Measurements from ENCODE around the gene TTC38.

The TTC38 gene

GRCh38 chr22:46339956-46340355 is 72.1 kb downstream of the TTC38 start:
- Histone ChIP-seq H2BK120ac (ENCODE audit: insufficient read depth, low read length, poor library complexity) (no peak overlapping the region), H3K23ac (ENCODE audit: low read length) (no peak overlapping the region), H3K79me1 (ENCODE audit: low read length) (peaks cover 11% of the 10 kb centered on the region), H3K36me3 (ENCODE audit: control insufficient read depth in 1 of 2, insufficient read depth in 2 of 2, low read length in 2 of 2) (peaks cover 40 to 54% of the 10 kb centered on the region in 2 experiments), H4K91ac (ENCODE audit: low read depth, low read length) (no peak overlapping the region), H2BK12ac (ENCODE audit: low read length) (no peak overlapping the region), H3K79me2 (ENCODE audit: control insufficient read depth, insufficient read depth, low read length, poor library complexity) (peaks cover 13% of the 10 kb centered on the region), H2AFZ (ENCODE audit: insufficient read depth, low read length, poor library complexity) (no peak overlapping the region), H3K27ac (ENCODE audit: low read depth, low read length) (no peak overlapping the region), H4K8ac (ENCODE audit: low read depth, low read length) (no peak overlapping the region), H3K4ac (ENCODE audit: low read depth, low read length) (no peak overlapping the region), H3K4me3 (ENCODE audit: low read depth, low read length) (no peak overlapping the region), H2BK5ac (ENCODE audit: low read depth, low read length, poor library complexity) (no peak overlapping the region), H2AK5ac (ENCODE audit: low read length) (no peak overlapping the region), H3K9ac (ENCODE audit: low read length) (no peak overlapping the region), H4K12ac (ENCODE audit: low read depth, low read length) (no peak overlapping the region), H3K18ac (ENCODE audit: low read length) (no peak overlapping the region), H3K4me1 (ENCODE audit: control insufficient read depth in 1 of 2, insufficient read depth in 2 of 2, low read length in 2 of 2) (peaks cover 4 to 6% of the 10 kb centered on the region in 2 experiments), H3K9me3 (ENCODE audit: insufficient read depth, low read depth, low read length) (no peaks in the 10 kb centered on the region), H3K14ac (ENCODE audit: low read length) (no peak overlapping the region), H3K4me2 (ENCODE audit: low read length) (no peak overlapping the region), H3K27me3 (ENCODE audit: insufficient read depth, low read length) (no peaks in the 10 kb centered on the region)
- no peak for DNase-seq
- no CpG with 5 or more reads among the region's 5 CpGs for WGBS (ENCODE audit: extremely low coverage, insufficient coverage, insufficient read length)

- Histone ChIP-seq H3K9me3 (ENCODE audit: insufficient read depth, low read depth, low read length) (no peaks in the 10 kb centered on the region), H3K18ac (ENCODE audit: low read length) (no peak overlapping the region), H4K12ac (ENCODE audit: low read depth, low read length) (no peak overlapping the region), H4K91ac (ENCODE audit: low read depth, low read length) (no peak overlapping the region), H3K27me3 (ENCODE audit: insufficient read depth, low read length) (no peaks in the 10 kb centered on the region), H2BK12ac (ENCODE audit: low read length) (no peak overlapping the region), H3K79me2 (ENCODE audit: control insufficient read depth, insufficient read depth, low read length, poor library complexity) (peaks cover 12% of the 10 kb centered on the region), H2BK5ac (ENCODE audit: low read depth, low read length, poor library complexity) (no peak overlapping the region), H3K4me3 (ENCODE audit: low read depth, low read length) (no peak overlapping the region), H3K23ac (ENCODE audit: low read length) (no peak overlapping the region), H3K4me2 (ENCODE audit: low read length) (no peak overlapping the region), H3K79me1 (ENCODE audit: low read length) (peaks cover 6% of the 10 kb centered on the region), H3K9ac (ENCODE audit: low read length) (no peak overlapping the region), H3K27ac (ENCODE audit: low read depth, low read length) (no peak overlapping the region), H2AK5ac (ENCODE audit: low read length) (no peak overlapping the region), H2BK120ac (ENCODE audit: insufficient read depth, low read length, poor library complexity) (no peak overlapping the region), H3K14ac (ENCODE audit: low read length) (no peak overlapping the region), H2AFZ (ENCODE audit: insufficient read depth, low read length, poor library complexity) (no peak overlapping the region), H3K4me1 (ENCODE audit: control insufficient read depth in 1 of 2, insufficient read depth in 2 of 2, low read length in 2 of 2) (peaks cover 4 to 6% of the 10 kb centered on the region in 2 experiments), H4K8ac (ENCODE audit: low read depth, low read length) (no peak overlapping the region), H3K36me3 (ENCODE audit: control insufficient read depth in 1 of 2, insufficient read depth in 2 of 2, low read length in 2 of 2) (peaks cover 43 to 57% of the 10 kb centered on the region in 2 experiments), H3K4ac (ENCODE audit: low read depth, low read length) (no peak overlapping the region)
- no peak for DNase-seq
- WGBS (ENCODE audit: extremely low coverage, insufficient coverage, insufficient read length) = no CpG with 5 or more reads among the region's 13 CpGs
Observed at GRCh38 chr22:46340676-46341075, 72.9 kb downstream of the TTC38 start.

Data from trophoblast cell (in vitro differentiated cells and primary cell).